C4-2B (cell line): ENCODE results near the gene NUB1.

Experiments
- H3K27ac ChIP-seq: fragments of 450-650 bp; 2 replicates; pipeline ENCODE4 v1.5.1; 2017
- CTCF ChIP-seq: fragments of 450-650 bp; conservative IDR thresholded peaks from 2 replicates; pipeline ENCODE4 v1.5.1; 2017; ENCODE audit warnings: mild to moderate bottlenecking
- ZFX ChIP-seq: fragments of 450-650 bp; IDR thresholded peaks from 2 replicates; pipeline ENCODE4 v1.6.1; 2017

NUB1 gene

GRCh38 chr7:151366166-151366879 lies 24.7 kb downstream of the NUB1 start:
- no peak for TF ChIP-seq ZFX
- TF ChIP-seq CTCF = no peak
- H3K27ac ChIP-seq = no peak overlapping the region

DNA sequence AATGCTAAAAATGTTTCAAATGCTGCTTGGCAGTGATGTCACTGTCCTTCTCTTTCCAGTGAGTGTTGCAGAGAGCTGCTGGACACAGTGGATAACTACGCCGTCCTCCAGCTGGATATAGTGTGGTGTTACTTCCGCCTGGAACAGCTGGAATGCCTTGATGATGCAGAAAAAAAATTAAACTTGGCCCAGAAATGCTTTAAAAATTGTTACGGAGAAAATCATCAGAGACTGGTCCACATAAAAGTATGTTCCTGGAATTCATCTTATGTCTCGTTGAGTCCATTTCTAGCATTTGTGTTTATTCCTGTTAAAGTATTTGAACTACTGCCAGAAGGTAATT lies 25.2 kb downstream of the NUB1 start:
- no peak overlapping the region for H3K27ac ChIP-seq
- TF ChIP-seq CTCF = no peak
- TF ChIP-seq ZFX = no peak

- no peak overlapping the region for H3K27ac ChIP-seq
- TF ChIP-seq CTCF = no peak
- TF ChIP-seq ZFX = no peak
Measured at GRCh38 chr7:151367284-151367683, 25.7 kb downstream of the NUB1 start.

DNA sequence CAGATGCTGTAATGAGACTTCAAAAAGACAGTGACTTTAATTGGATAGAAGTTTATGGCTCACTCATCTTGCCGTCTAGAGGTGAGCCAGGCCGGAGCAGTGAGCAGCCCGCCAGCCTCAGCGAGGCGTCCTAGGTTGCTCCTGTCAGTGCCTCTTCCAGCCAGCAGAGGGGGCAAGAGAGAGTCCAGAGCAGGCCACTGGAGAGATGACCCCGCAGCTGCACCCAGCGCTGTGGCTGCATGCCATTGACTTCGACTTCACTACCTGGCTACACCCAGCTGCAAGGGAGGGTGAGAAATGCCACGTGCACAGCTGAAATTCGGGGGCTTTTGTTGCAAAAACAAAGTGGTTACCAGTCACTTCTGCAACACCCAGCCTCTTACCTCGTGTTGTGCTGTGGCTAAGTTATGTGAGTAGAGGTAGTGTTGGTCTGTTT lies 26.5 kb downstream of the NUB1 start:
- H3K27ac ChIP-seq = no peak overlapping the region
- TF ChIP-seq ZFX = no peak
- peak; percentile 99 for TF ChIP-seq CTCF

- no peak overlapping the region for H3K27ac ChIP-seq
- TF ChIP-seq ZFX (no peak), CTCF (no peak)
Measured at GRCh38 chr7:151371266-151371665, 29.7 kb downstream of the NUB1 start.

- TF ChIP-seq ZFX (no peak), CTCF (no peak)
- H3K27ac ChIP-seq = no peak overlapping the region
Measured at GRCh38 chr7:151372612-151373265, 31.1 kb downstream of the NUB1 start.

GRCh38 chr7:151373599-151373998 lies 32.0 kb downstream of the NUB1 start:
- TF ChIP-seq CTCF = no peak
- no peak for TF ChIP-seq ZFX
- H3K27ac ChIP-seq = no peak overlapping the region
